Right renal pelvis (tissue), 4 donors: ENCODE data around the gene ZNF865. TPM values are rescaled to one million over a fixed set of nuclear protein-coding genes. Genes with fewer than 3 reads are reported as not detected.
A peak's percentile ranks its signal among the peaks of the same experiment; 100 is the strongest.

Experiments used
- DNase-seq, 4 donors: peaks; one replicate each; pipeline ENCODE4 v3.0.0-alpha.2; 2013; ENCODE audit warnings: low read depth in 4 of 4, low spot score in 3 of 4, missing footprints in 1 of 4
- polyA plus RNA-seq, 4 donors: library from polyadenylated mRNA; unstranded; fragments of 120-200 nt; gene quantifications; one replicate each; pipeline ENCODE4 v1.2.1, GENCODE V29; 2013; ENCODE audit not compliant: insufficient read length in 4 of 4

Gene ZNF865
- polyA plus RNA-seq, 4 donors: 7.3 to 12.7 (median 7.8) TPM

GRCh38 chr19:55603115-55603514 is 2.3 kb upstream of the ZNF865 start:
- DNase-seq: no peak

DNA sequence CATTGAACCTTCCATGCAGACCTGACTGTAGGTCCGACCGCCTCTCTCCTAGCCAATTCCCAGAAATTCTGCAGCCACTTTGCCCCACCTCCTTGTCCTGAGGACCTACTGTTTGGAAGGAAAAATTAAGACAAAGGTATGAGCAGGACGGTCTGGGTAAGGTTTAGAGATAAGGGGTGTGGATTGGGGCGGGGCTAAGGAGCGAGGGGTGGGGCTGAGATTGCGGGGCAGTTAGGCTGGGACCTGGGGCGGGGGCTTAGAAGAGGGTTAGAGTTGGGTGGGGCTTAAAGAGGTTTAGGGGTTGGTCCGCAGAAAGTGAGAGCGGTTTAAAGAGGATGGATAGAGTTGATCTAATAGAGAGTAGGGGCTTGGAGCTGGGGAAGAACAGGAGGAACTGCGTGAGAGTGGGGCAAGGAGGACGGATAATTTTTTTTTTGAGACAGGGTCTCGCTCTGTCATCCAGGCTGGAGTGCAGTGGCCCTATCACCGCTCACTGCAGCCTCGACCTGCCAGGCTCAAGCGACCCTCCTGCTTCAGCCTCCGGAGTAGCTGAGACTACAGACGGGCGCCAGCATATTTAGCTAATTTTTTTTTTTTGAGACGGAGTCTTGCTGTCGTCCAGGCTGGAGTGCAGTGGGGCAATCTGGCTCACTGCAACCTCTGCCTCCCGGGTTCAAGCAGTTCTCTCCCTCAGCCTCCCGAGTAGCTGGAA is 1.7 kb upstream of the ZNF865 start:
- no peak for DNase-seq

DNA sequence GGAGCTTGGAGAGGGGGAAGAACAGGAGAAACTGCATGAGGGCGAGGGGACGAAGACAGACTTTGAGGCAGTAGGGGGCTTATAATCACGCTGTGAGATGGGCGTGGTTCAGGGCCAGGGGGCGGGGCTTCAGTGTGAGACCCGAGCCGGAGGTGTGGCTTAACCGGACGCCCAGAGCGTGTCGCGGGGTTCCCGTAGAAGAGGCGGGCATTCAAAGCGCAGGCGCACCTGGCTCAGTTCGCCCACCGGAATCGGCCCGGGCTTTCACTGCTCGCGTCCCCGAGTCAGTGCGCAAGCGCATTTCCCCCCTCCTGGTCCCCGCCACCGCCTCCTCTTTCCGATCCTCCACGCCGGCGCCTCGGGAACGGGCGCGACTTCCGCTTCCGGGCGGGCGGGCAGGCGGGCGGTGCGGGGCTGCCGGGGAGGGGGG is 225 bp upstream of the ZNF865 start:
- DNase-seq: peak; percentile 93 to 96 (median 94)

DNA sequence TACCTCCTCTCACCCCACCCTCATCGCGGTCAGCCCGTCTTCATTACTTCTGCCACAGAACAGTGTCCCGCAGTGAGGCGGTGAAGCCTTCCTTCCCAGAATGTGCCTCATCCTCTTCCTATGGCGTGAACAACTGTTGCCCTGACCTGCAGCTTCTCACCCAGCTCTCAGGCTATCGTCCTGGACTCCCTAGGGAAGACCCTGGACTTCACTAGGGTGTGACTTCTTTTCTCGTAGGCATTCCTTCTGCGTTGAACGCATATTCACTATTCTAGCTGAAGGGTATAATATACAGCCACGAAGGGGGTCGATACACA is 982 bp downstream of the ZNF865 start:
- no peak for DNase-seq

- DNase-seq: no peak
These were observed 1.4 kb downstream of the ZNF865 start for GRCh38 chr19:55606817-55607216.

- DNase-seq: no peak
These were observed 3.9 kb downstream of the ZNF865 start for GRCh38 chr19:55609326-55609725.

GRCh38 chr19:55611300-55611982 is 6.0 kb downstream of the ZNF865 start:
- no peak for DNase-seq

DNA sequence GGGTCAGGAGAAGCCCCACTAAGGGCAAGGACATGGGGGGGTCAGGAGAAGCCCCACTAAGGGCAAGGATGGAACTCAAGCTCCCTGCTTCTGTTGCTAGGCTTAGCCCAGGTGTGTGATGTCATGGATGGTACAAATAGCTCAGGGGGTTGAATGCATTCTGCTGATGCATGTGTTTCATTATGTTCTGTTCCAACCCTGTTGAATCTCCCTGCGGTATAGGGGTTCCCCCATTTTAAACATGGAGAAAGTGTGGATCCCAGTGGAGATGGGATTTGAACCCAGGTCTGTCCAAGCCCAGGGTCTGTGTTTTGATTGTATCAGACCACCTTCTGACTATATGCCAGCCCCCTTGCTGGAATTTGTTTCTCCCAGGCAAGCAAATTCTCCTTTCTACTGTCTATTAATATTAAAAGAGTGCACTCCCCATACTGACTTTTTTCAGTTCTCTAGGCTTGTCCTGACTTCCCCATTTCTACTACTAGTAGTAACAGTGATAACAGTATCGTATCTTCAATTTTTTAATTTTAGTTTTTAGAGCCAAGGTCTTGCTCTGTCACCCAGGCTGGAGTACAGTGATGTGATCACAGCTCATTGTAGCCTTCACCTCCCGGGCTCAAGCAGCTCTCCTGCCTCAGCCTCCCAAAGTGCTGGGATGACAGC is 6.7 kb downstream of the ZNF865 start:
- DNase-seq: no peak

DNA sequence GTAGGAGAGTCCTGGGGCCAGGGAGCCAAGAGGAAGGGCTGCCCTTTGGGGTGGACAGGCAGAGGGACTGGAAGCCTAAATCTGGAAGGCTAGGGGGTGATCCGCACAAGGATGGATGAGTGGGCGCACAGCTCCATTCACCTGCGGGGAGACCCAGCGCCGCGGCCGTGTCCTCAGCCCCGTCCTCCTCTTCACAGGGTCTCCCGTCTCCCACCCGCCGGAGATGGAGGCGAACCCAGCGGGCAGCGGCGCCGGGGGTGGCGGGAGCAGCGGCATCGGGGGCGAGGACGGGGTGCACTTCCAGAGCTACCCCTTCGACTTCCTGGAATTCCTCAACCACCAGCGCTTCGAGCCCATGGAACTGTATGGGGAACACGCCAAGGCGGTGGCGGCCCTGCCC is 7.9 kb downstream of the ZNF865 start:
- DNase-seq: no peak

DNA sequence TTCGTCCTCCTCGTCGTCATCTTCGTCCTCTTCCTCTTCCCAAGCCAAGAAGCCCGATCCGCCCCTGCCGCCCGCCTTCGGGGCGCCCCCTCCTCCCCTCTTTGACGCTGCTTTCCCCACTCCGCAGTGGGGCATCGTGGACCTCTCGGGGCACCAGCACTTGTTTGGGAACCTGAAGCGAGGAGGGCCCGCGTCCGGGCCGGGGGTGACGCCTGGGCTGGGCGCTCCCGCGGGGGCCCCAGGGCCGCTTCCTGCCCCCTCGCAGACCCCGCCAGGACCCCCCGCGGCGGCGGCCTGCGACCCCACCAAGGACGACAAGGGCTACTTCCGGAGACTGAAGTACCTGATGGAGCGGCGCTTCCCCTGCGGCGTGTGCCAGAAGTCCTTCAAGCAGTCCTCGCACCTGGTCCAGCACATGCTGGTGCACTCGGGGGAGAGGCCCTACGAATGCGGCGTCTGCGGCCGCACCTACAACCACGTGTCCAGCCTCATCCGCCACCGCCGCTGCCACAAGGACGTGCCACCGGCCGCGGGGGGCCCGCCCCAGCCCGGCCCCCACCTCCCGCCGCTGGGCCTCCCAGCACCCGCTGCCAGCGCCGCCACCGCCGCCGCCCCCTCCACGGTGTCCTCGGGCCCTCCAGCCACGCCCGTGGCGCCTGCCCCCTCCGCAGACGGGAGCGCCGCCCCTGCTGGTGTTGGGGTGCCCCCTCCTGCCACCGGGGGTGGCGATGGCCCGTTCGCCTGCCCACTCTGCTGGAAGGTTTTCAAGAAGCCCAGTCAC is 8.7 kb downstream of the ZNF865 start:
- no peak for DNase-seq

- DNase-seq: no peak
These were observed 9.5 kb downstream of the ZNF865 start for GRCh38 chr19:55614711-55615542.

DNA sequence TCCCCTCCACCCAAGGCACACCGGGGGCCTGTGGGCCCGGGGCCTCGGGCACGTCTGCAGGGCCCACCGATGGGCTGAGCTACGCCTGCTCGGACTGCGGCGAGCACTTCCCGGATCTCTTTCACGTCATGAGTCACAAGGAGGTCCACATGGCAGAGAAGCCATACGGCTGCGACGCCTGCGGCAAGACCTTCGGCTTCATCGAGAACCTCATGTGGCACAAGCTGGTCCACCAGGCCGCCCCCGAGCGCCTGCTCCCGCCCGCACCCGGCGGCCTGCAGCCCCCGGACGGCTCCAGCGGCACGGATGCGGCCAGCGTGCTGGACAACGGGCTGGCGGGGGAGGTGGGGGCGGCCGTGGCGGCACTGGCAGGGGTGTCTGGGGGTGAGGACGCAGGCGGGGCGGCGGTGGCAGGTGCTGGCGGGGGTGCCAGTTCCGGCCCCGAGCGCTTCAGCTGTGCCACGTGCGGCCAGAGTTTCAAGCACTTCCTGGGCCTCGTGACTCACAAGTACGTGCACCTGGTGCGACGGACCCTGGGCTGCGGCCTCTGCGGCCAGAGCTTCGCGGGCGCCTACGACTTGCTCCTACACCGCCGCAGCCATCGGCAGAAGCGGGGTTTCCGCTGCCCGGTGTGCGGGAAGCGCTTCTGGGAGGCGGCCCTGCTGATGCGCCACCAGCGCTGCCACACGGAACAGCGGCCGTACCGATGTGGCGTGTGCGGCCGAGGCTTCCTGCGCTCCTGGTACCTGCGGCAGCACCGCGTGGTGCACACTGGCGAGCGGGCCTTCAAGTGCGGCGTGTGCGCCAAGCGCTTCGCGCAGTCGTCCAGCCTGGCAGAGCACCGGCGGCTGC is 10.3 kb downstream of the ZNF865 start:
- DNase-seq: no peak

DNA sequence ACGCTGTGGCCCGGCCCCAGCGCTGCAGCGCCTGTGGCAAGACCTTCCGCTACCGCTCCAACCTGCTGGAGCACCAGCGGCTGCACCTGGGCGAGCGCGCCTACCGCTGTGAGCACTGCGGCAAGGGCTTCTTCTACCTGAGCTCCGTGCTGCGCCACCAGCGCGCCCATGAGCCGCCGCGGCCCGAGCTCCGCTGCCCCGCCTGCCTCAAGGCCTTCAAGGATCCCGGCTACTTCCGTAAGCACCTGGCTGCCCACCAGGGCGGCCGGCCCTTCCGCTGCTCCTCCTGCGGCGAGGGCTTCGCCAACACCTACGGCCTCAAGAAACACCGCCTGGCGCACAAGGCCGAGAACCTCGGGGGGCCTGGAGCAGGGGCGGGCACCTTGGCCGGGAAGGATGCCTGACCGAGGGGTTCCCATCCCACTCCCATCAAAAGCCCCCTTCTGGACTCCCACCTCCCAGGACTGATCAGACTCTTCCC is 11.0 kb downstream of the ZNF865 start:
- no peak for DNase-seq

- no peak for DNase-seq
These were observed 12.0 kb downstream of the ZNF865 start for GRCh38 chr19:55617426-55617825.

- DNase-seq: no peak
These were observed 13.0 kb downstream of the ZNF865 start for GRCh38 chr19:55618426-55618825.

DNA sequence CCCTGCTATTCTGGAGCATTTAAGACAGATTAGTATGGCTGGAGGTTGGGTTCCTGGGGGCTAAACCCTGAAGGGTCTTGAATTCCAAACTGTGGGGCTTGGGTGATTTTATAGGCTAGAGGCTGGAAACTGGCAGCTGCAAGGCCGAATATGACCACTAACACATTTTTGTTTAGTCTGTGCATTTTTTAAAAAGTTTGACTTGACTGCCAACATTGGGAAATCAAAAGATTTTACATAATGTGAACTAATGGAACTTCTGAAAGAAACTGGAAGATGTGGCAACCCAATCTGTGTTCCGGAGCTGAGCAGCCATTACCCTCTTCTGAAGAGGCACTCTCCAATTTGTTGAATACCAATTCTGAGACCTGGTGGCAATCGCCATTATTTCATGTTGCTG is 13.8 kb downstream of the ZNF865 start:
- no peak for DNase-seq

- no peak for DNase-seq
These were observed 15.2 kb downstream of the ZNF865 start for GRCh38 chr19:55620410-55621204.

DNA sequence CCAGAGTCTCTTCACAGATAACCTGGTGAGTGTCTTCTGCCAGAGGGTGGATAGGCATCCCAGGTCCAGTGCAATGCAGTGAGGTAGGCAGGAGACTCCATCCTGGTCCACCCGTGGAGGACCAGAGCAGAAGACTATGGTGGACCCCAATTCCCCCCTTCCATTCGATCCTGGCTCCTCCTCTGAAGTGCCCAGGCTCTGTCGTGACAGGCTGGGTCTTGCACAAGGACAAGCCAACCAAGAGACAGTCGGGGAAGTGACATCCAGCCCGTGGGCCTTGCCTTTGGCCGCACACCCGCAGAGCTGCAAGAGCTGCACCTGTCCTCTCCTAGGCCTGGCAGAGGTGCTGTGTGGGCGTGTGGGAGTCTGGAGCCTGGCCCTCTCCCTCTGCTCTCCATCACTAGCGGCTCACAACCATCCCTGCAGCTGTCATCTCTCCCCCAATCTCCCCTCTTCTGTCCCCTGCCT is 15.8 kb downstream of the ZNF865 start:
- no peak for DNase-seq
